Smooth muscle cell (in vitro differentiated cells): ENCODE results near the gene BRD4. TPM values are rescaled to one million over a fixed set of nuclear protein-coding genes. Genes with fewer than 3 reads are reported as not detected.

Experiments used
- DNase-seq: peaks from one replicate; lab custom pipeline; 2025; ENCODE audit not compliant: unreplicated experiment; lab: John Stamatoyannopoulos, UW
- H2AFZ ChIP-seq: fragments of 200-600 bp; sonication (generic); 2 replicates; pipeline ENCODE4 v1.6.0; 2016; ENCODE audit warnings: antibody characterized with exemption, low read depth, mild to moderate bottlenecking
- H3F3A ChIP-seq: fragments of 200-600 bp; sonication (generic); 2 replicates; pipeline ENCODE4 v1.6.0; 2017; ENCODE audit warnings: antibody characterized with exemption, low read depth
- H3K27ac ChIP-seq: fragments of 200-600 bp; sonication (generic); 2 replicates; pipeline ENCODE4 v1.5.1; 2016; ENCODE audit warnings: low read depth, mild to moderate bottlenecking
- H3K27me3 ChIP-seq: fragments of 200-600 bp; sonication (generic); 2 replicates; pipeline ENCODE4 v1.6.1; 2016; ENCODE audit warnings: low read depth, mild to moderate bottlenecking
- H3K36me3 ChIP-seq: fragments of 200-600 bp; sonication (generic); 2 replicates; pipeline ENCODE4 v1.5.1; 2016; ENCODE audit warnings: low read depth
- H3K4me1 ChIP-seq: fragments of 200-600 bp; sonication (generic); 2 replicates; pipeline ENCODE4 v1.5.1; 2016; ENCODE audit warnings: low read depth
- H3K4me2 ChIP-seq: fragments of 200-600 bp; sonication (generic); 2 replicates; pipeline ENCODE4 v1.6.0; 2016; ENCODE audit warnings: mild to moderate bottlenecking
- H3K4me3 ChIP-seq: fragments of 200-600 bp; sonication (generic); 2 replicates; pipeline ENCODE4 v1.5.1; 2016; ENCODE audit warnings: mild to moderate bottlenecking
- H3K79me2 ChIP-seq: fragments of 200-600 bp; sonication (generic); 2 replicates; pipeline ENCODE4 v1.6.0; 2016; ENCODE audit warnings: low read depth, mild to moderate bottlenecking
- H3K9ac ChIP-seq: fragments of 200-600 bp; sonication (generic); 2 replicates; pipeline ENCODE4 v1.6.0; 2016; ENCODE audit warnings: low read depth
- H3K9me3 ChIP-seq: fragments of 200-600 bp; sonication (generic); replicated peaks from 2 replicates; pipeline ENCODE4 v1.5.1; 2016; ENCODE audit warnings: low read depth
- H4K20me1 ChIP-seq: fragments of 200-600 bp; sonication (generic); 2 replicates; pipeline ENCODE4 v1.6.0; 2016; ENCODE audit warnings: low read depth
- WGBS: methylation state at CpG from one replicate; pipeline ENCODE4 v1.1.7; 2016; ENCODE audit warnings: low lambda C conversion rate; 5-methylcytosine and 5-hydroxymethylcytosine counted together
- polyA plus RNA-seq: library from polyadenylated mRNA; unstranded; fragments of >200 nt; fragmentation: Nextera tagmentation; extraction: Ambion mirVana; gene quantifications from 2 replicates; pipeline ENCODE4 v1.2.1, GENCODE V29; 2016
- total RNA-seq: library from RNA; depleted of rRNA; stranded (reverse); fragments of >200 nt; gene quantifications from 2 replicates; pipeline ENCODE4 v1.2.3, GENCODE V29; 2014
- TF ChIP-seq, protein P1 (sequence below): fragments of 200-600 bp; sonication (generic); IDR thresholded peaks from 2 replicates; pipeline ENCODE4 v1.5.1; 2017; ENCODE audit warnings: borderline replicate concordance, mild to moderate bottlenecking, antibody characterized with exemption; ENCODE audit not compliant: insufficient read depth, poor library complexity, severe bottlenecking

The BRD4 gene
- total and polyA plus RNA-seq, 2 experiments from 2014 or later = 24.1 to 102 TPM

- H3K36me3 ChIP-seq = no peaks in the 10 kb centered on the region
- WGBS = 78% methylated on average over 14 of the region's 14 CpGs
- peak overlapping the region; percentile 56 for H3K27ac ChIP-seq
Observed at GRCh38 chr19:15372470-15372869, 40.1 kb upstream of the BRD4 start.

DNA sequence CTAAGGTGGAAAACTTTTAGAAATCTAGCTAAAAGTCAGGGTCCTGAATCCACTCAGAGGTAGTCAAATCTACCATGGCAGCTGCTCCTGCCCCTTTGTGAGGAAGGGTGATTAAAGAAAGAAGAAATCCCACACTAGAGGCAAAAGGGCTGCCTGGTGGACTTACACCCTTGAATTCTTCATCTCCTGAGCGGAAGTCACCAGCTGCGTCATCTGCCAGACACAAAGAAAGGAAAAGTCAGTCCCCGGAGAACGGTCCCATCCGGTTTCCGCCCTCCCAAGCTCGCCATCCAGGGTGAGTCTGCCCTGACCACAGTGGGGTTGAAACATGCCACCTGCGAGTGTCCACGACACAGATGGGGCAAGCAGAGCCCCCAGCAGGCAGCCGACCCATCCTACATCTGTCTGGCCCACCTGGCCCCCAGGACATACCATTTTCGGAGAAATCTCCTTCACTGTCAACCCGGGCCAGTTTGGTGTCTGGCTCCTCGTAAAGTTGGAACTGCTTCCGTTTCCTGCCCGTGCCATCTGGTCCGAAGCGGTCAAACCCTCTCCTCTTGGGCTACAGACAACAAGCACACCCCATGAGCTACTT is 39.5 kb upstream of the BRD4 start:
- Histone ChIP-seq H3K27ac (peak overlapping the region; percentile 56), H3K4me1 (no peaks in the 10 kb centered on the region), H3K79me2 (peaks cover 55% of the 10 kb centered on the region), H3F3A (no peaks in the 10 kb centered on the region), H3K9me3 (no peaks in the 10 kb centered on the region), H3K4me3 (no peak overlapping the region), H2AFZ (no peak overlapping the region), H3K36me3 (no peaks in the 10 kb centered on the region), H4K20me1 (peaks cover 65% of the 10 kb centered on the region), H3K27me3 (no peaks in the 10 kb centered on the region), H3K4me2 (no peak overlapping the region), H3K9ac (no peak overlapping the region)
- DNase-seq = no peak
- TF ChIP-seq, protein P1, sequence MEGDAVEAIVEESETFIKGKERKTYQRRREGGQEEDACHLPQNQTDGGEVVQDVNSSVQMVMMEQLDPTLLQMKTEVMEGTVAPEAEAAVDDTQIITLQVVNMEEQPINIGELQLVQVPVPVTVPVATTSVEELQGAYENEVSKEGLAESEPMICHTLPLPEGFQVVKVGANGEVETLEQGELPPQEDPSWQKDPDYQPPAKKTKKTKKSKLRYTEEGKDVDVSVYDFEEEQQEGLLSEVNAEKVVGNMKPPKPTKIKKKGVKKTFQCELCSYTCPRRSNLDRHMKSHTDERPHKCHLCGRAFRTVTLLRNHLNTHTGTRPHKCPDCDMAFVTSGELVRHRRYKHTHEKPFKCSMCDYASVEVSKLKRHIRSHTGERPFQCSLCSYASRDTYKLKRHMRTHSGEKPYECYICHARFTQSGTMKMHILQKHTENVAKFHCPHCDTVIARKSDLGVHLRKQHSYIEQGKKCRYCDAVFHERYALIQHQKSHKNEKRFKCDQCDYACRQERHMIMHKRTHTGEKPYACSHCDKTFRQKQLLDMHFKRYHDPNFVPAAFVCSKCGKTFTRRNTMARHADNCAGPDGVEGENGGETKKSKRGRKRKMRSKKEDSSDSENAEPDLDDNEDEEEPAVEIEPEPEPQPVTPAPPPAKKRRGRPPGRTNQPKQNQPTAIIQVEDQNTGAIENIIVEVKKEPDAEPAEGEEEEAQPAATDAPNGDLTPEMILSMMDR = no peak
- 96% methylated on average over 17 of the region's 17 CpGs for WGBS

More at GRCh38 chr19:15372470-15372869, 40.1 kb upstream of the BRD4 start:
- Histone ChIP-seq H3K79me2 (peaks cover 61% of the 10 kb centered on the region), H4K20me1 (peaks cover 71% of the 10 kb centered on the region), H3K4me3 (no peak overlapping the region), H3K9me3 (no peaks in the 10 kb centered on the region), H3F3A (no peaks in the 10 kb centered on the region), H2AFZ (no peak overlapping the region), H3K9ac (no peak overlapping the region), H3K27me3 (no peaks in the 10 kb centered on the region), H3K4me2 (no peak overlapping the region), H3K4me1 (no peaks in the 10 kb centered on the region)
- TF ChIP-seq, protein P1 = no peak
- no peak for DNase-seq

GRCh38 chr19:15371119-15371518 is 38.8 kb upstream of the BRD4 start:
- Histone ChIP-seq H3K79me2 (peaks cover 48% of the 10 kb centered on the region), H3F3A (no peaks in the 10 kb centered on the region), H3K9ac (no peak overlapping the region), H3K27me3 (no peaks in the 10 kb centered on the region), H3K4me2 (no peak overlapping the region), H4K20me1 (peaks cover 57% of the 10 kb centered on the region), H3K9me3 (no peaks in the 10 kb centered on the region), H3K36me3 (no peaks in the 10 kb centered on the region), H3K4me1 (no peaks in the 10 kb centered on the region), H3K4me3 (no peak overlapping the region), H2AFZ (no peak overlapping the region), H3K27ac (no peak overlapping the region)
- 97% methylated on average over 7 of the region's 7 CpGs for WGBS
- TF ChIP-seq, protein P1 = no peak
- DNase-seq = no peak

- DNase-seq = no peak
- H3F3A ChIP-seq = no peaks in the 10 kb centered on the region
- no peaks in the 10 kb centered on the region for H3K4me1 ChIP-seq
- no peaks in the 10 kb centered on the region for H3K36me3 ChIP-seq
- H3K9me3 ChIP-seq = no peaks in the 10 kb centered on the region
- TF ChIP-seq, protein P1 = no peak
- no peaks in the 10 kb centered on the region for H3K27me3 ChIP-seq
- H3K4me3 ChIP-seq = no peak overlapping the region
- H3K27ac ChIP-seq = no peak overlapping the region
- peaks cover 47% of the 10 kb centered on the region for H4K20me1 ChIP-seq
- 97% methylated on average over 9 of the region's 9 CpGs for WGBS
- H2AFZ ChIP-seq = no peak overlapping the region
- peaks cover 39% of the 10 kb centered on the region for H3K79me2 ChIP-seq
- H3K4me2 ChIP-seq = no peak overlapping the region
- H3K9ac ChIP-seq = no peak overlapping the region
Observed at GRCh38 chr19:15369594-15369891, 37.2 kb upstream of the BRD4 start.
